ENCODE measurements around the gene ADAM29.
"Not testable (repeated sequence)": the region's sequence is repeated elsewhere in the genome, so short reads cannot be mapped to it uniquely, and the experiment has no call there.

The ADAM29 gene

DNA sequence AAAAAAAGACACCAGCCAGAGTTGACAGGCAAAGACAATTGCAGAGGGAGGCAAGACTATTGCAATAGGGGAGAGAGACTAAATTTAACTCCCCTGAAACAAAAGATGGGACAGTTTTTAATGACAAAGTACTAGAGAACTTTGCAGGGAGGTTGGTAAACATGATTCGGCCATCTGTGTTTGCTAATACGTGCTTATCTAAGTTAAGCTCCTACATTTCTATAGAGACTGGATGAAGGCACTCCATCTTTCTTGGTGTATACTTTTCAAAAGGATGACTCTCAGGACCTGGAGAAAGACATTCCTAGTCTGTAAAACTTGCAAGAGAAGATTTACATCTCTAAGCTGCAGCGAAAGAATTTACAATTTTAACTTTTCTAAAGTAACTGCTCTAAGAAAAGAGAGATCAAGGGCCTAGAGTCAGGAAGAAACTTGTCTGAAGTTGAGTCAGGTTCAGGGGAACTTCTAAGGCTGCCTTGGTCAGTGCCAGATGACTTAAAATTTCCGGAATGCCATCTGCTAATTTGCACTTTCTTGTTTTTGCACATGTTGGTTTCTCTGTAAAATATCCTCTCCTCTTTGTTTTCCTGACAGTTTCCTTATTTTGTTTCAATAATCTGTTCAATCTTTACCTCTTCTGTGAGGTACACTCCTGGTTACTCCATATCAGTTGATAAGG lies 10.6 kb downstream of the ADAM29 start:
- Mint-ChIP-seq H3K4me1 (ENCODE audit: low read depth) (no peaks in the 10 kb centered on the region), H3K27ac (no peak overlapping the region)

DNA sequence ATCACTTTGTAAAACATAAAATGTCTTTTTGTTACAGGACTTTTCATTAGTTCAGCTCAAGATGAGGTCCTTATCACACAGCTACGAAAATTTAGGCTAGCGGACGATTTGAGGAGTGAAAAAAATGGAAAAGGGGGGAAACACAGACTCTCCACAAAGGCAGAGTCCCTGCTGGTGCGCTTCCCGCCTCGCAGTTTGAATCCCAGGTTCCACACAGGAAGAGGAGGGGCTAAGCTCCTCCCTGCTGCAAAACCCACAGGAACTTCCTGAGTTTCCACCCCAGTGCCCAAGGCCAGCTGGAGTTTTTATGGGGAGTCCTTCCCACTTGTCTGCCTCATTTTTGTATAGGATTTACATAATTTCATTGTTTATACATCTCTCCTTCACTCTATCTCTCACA lies 11.2 kb downstream of the ADAM29 start:
- H3K4me1 Mint-ChIP-seq (ENCODE audit: low read depth), result no peaks in the 10 kb centered on the region
- no peaks in the 10 kb centered on the region for H3K36me3 Mint-ChIP-seq
- no peak overlapping the region for H3K4me3 Mint-ChIP-seq
- H3K27ac Mint-ChIP-seq, result no peak overlapping the region
- H3K27me3 Mint-ChIP-seq, result no peaks in the 10 kb centered on the region
- no peaks in the 10 kb centered on the region for H3K9me3 Mint-ChIP-seq (ENCODE audit: low read depth)

More for the DNA sequence above, 10.6 kb downstream of the ADAM29 start:
- H3K36me3 Mint-ChIP-seq, result no peaks in the 10 kb centered on the region
- H3K9me3 Mint-ChIP-seq (ENCODE audit: low read depth), result no peaks in the 10 kb centered on the region
- no peak overlapping the region for H3K4me3 Mint-ChIP-seq
- no peaks in the 10 kb centered on the region for H3K27me3 Mint-ChIP-seq

DNA sequence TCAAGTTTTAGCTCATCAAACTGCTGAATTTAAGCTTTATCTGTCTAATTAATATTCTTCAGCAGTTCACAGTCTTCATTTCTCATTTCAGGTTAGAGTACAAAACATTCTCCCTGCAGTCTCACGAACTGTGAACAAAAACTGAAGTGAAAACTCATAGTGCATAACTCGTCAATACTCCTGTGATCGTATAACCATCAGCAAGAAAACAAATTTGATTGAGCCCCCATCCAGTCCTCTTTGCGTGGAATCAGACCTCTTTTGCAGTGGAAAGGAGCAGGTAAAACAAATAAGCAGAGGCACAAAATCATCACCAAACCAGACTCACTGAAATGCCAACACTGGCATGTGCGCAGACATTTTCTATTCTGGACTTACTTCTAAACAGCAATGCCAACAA lies 12.7 kb downstream of the ADAM29 start:
- H3K4me3 Mint-ChIP-seq, result no peak overlapping the region
- no peaks in the 10 kb centered on the region for H3K36me3 Mint-ChIP-seq
- no peaks in the 10 kb centered on the region for H3K4me1 Mint-ChIP-seq (ENCODE audit: low read depth)
- H3K27ac Mint-ChIP-seq, result no peak overlapping the region
- peaks cover 5% of the 10 kb centered on the region for H3K9me3 Mint-ChIP-seq (ENCODE audit: low read depth)
- no peaks in the 10 kb centered on the region for H3K27me3 Mint-ChIP-seq

DNA sequence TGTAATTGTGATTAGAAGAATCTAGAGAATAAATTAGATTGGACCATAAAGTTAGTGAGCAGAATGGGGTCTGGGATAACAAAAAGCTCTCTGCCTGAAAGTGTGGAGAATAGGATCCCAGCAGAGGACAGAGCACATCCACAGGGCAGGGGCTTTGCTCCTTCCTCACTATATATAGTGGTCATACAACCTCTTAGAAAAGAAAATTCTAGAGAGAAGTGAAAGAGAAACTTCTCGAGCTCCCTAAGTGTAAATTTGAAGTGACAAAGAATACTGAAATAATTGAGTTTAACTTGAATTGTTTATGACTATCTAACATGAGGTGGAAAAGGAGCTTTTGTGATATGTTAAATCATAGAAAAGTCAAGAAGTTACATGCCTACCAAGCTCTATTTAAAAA lies 14.9 kb downstream of the ADAM29 start:
- H3K4me1 Mint-ChIP-seq (ENCODE audit: low read depth), result no peaks in the 10 kb centered on the region
- peaks cover 5% of the 10 kb centered on the region for H3K9me3 Mint-ChIP-seq (ENCODE audit: low read depth)
- no peaks in the 10 kb centered on the region for H3K36me3 Mint-ChIP-seq
- H3K27me3 Mint-ChIP-seq, result no peaks in the 10 kb centered on the region
- H3K27ac Mint-ChIP-seq, result no peak overlapping the region
- no peak overlapping the region for H3K4me3 Mint-ChIP-seq

DNA sequence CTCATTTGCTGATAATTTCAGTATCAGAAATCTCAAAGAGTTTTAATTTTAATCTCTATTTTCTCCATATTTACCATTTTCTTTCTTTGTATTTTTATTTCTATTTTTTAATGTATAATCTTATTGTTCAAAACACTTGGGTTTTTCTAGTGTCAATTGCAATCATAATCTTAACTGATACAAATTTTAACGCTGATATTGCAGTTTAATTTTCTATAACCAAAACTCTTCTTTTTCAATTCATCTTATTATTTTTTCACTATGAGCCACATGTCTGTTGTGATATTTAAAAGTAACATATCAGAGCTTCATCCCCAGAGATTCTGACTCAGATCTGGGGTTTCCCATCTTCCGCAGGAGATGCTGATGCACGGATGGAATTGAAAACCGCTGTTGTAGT lies 16.2 kb downstream of the ADAM29 start:
- H3K4me3 Mint-ChIP-seq, result no peak overlapping the region
- no peaks in the 10 kb centered on the region for H3K36me3 Mint-ChIP-seq
- no peaks in the 10 kb centered on the region for H3K27me3 Mint-ChIP-seq
- no peak overlapping the region for H3K27ac Mint-ChIP-seq
- no peaks in the 10 kb centered on the region for H3K4me1 Mint-ChIP-seq (ENCODE audit: low read depth)
- peaks cover 5% of the 10 kb centered on the region for H3K9me3 Mint-ChIP-seq (ENCODE audit: low read depth)

DNA sequence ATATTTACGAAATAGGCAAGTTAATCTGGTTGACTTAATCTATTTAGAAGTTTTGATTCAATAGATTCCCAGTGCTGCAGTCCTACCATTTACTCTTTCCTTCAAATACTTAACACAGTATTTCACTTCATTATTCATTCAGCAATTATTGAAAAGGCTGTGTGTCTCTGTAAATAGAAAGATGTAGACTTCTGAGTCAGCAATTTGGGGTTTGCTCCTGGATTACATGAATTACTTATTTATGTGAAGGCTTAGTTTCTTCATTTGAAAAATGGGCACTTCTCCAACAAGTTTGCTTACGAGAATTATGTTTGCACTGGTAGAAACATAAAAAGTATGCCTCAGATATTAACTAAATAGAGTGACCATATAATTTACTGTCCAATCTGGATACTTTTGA lies 17.4 kb downstream of the ADAM29 start:
- no peaks in the 10 kb centered on the region for H3K4me1 Mint-ChIP-seq (ENCODE audit: low read depth)
- H3K36me3 Mint-ChIP-seq, result no peaks in the 10 kb centered on the region
- H3K9me3 Mint-ChIP-seq (ENCODE audit: low read depth), result peaks cover 5% of the 10 kb centered on the region
- no peak overlapping the region for H3K27ac Mint-ChIP-seq
- H3K4me3 Mint-ChIP-seq, result no peak overlapping the region
- H3K27me3 Mint-ChIP-seq, result no peaks in the 10 kb centered on the region

DNA sequence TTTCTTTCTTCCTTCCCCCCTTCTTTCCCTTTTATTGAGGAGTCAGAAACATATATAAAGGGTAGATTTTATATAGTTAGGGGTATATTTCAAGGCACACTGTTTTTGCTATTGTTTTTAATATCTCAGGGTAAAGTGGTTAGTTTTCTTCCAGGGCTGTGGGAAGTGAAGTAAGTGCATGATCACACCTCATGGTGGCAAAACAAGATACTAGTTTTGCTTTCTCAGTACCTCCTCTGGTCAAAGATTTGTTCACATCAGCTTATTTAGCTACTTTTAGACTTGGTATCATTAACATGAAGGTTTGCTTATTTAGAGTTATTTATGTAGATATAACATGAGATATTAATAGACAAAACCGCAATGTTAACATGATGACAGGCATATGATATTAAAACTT lies 21.8 kb downstream of the ADAM29 start:
- Mint-ChIP-seq H3K4me3 (no peak overlapping the region), H3K4me1 (ENCODE audit: low read depth) (no peaks in the 10 kb centered on the region), H3K27me3 (no peaks in the 10 kb centered on the region), H3K9me3 (ENCODE audit: low read depth) (peaks cover 4% of the 10 kb centered on the region), H3K36me3 (no peaks in the 10 kb centered on the region), H3K27ac (no peak overlapping the region)

DNA sequence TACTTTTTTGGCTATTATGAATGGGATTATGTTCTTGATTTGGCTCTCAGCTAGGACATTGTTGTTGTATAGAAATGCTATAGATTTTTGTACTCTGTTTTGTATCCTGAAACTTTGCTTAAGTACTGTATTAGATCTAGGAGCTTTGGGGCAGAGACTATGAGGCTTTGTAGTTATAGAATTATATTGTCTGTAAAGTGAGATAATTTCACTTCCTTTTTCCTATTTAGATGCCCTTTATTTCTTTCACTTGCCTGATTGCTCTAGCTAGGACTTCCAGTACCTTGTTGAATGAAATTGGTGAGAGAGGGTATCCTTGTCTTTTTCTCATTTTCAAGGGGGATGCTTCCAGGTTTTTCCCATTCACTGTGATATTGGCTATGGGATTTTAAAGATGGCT lies 28.1 kb downstream of the ADAM29 start:
- no peaks in the 10 kb centered on the region for H3K4me1 Mint-ChIP-seq (ENCODE audit: low read depth)
- peaks cover 1% of the 10 kb centered on the region for H3K27me3 Mint-ChIP-seq

DNA sequence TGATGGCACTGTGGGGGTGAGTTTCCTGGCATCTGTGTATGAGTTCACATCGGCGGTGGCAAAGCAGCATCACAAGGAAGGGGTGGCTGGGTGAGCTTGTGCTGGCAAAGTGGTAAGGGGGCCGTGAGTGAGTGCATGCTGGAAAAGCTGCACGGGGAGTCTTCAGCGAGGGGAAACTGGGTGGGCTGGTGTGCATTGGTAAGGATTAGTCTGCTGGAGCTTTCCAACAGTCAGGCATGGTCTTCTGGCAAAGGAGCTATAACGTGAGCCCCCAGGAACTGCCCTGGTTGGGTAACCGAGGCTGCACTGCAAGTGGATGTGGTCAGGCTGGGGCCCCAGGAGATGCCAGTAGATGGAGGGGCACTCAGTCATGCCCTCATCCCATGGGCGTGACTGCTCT lies 30.7 kb downstream of the ADAM29 start:
- H3K4me3 Mint-ChIP-seq, result no peak overlapping the region
- no peaks in the 10 kb centered on the region for H3K36me3 Mint-ChIP-seq
- peaks cover 1% of the 10 kb centered on the region for H3K27me3 Mint-ChIP-seq
- H3K27ac Mint-ChIP-seq, result no peak overlapping the region
- no peaks in the 10 kb centered on the region for H3K4me1 Mint-ChIP-seq (ENCODE audit: low read depth)
- H3K9me3 Mint-ChIP-seq (ENCODE audit: low read depth), result peaks cover 9% of the 10 kb centered on the region

More for the DNA sequence above, 28.1 kb downstream of the ADAM29 start:
- Mint-ChIP-seq H3K27ac (no peak overlapping the region), H3K4me3 (no peak overlapping the region), H3K9me3 (ENCODE audit: low read depth) (peaks cover 9% of the 10 kb centered on the region), H3K36me3 (no peaks in the 10 kb centered on the region)

DNA sequence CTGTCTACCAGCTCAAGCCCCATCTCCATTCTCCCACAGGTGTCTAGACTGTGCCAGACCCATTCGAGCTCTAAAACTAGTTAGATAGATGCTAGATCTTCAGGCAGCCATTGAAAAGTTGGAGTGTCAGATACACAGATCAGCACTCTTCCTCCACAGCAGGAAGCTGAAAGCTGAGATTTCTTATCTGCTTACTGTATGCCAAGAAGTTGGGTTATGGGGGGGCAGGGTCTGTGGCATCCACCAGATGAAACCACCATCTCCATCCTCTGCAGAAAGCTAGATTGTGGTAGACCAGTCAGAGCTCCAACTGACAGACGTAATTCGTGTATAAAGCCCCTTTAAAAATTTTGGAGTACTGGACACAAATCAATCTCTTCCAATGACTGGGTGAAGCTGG lies 54.8 kb downstream of the ADAM29 start:
- H3K27ac Mint-ChIP-seq, result no peak overlapping the region
- no peaks in the 10 kb centered on the region for H3K4me1 Mint-ChIP-seq (ENCODE audit: low read depth)
- peaks cover 10% of the 10 kb centered on the region for H3K9me3 Mint-ChIP-seq (ENCODE audit: low read depth)
- no peaks in the 10 kb centered on the region for H3K36me3 Mint-ChIP-seq
- no peaks in the 10 kb centered on the region for H3K27me3 Mint-ChIP-seq
- H3K4me3 Mint-ChIP-seq, result no peak overlapping the region

DNA sequence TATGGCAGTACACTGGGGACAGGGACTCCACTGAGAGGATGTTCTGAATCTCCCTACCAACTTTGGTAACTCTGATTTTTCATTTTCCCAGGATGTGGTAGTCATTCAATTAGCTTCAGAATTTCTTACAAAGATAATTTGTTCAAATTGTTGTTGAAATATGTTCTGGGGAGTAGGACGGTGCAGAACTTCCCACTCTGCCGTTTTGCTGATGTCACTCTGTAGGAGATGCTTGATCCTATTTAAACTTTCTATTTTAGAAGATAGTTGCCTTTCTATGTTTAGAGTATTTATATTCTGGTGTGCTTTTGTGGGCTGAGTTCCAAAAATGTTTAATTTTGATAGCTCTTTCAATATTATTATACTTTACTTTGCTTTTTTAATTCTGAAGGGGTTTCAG lies 55.2 kb downstream of the ADAM29 start:
- Mint-ChIP-seq H3K9me3 (ENCODE audit: low read depth) (peaks cover 14% of the 10 kb centered on the region), H3K4me1 (ENCODE audit: low read depth) (no peaks in the 10 kb centered on the region), H3K27me3 (no peaks in the 10 kb centered on the region), H3K4me3 (no peak overlapping the region), H3K36me3 (no peaks in the 10 kb centered on the region), H3K27ac (no peak overlapping the region)

DNA sequence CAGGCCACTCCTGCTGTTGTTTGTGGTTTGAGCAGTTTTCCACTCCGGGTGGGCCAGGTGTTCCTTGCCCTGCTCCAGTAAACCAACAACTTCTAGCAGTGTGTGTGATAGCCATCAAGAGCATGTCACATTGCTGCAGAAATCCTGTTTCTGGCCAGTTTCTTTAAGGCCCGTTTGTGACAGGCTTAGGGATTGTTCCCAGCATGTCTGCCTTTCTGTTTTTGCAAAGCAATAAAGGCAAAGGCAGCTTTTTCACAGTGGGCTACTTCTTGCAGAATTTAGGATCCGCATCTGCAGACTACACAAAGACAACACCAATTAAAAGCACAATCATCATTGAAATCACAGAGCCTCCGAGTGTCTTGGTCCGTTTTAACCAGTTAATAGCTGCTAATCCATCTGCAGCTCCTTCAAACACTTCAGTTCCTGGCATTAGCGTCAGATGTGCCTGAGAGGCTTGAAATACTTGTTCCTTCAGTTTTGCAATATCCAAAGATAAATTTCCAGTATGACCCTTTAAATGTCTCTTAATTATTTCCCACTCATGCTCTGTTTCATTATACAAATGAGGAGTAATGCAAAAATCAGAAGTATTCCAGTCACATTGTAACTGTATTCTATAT lies 65.1 kb downstream of the ADAM29 start:
- no peaks in the 10 kb centered on the region for H3K27me3 Mint-ChIP-seq
- H3K4me1 Mint-ChIP-seq (ENCODE audit: low read depth), result no peaks in the 10 kb centered on the region
- H3K9me3 Mint-ChIP-seq (ENCODE audit: low read depth), result peaks cover 28% of the 10 kb centered on the region
- H3K36me3 Mint-ChIP-seq, result no peaks in the 10 kb centered on the region
- H3K27ac Mint-ChIP-seq, result no peak overlapping the region
- H3K4me3 Mint-ChIP-seq, result no peak overlapping the region

DNA sequence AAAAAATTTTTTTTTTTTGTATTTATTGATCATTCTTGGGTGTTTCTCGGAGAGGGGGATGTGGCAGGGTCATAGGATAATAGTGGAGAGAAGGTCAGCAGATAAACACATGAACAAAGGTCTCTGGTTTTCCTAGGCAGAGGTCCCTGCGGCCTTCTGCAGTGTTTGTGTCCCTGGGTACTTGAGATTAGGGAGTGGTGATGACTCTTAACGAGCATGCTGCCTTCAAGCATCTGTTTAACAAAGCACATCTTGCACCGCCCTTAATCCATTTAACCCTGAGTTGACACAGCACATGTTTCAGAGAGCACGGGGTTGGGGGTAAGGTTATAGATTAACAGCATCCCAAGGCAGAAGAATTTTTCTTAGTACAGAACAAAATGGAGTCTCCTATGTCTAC lies 65.7 kb downstream of the ADAM29 start:
- peaks cover 24% of the 10 kb centered on the region for H3K9me3 Mint-ChIP-seq (ENCODE audit: low read depth)
- not testable (repeated sequence) for H3K4me3 Mint-ChIP-seq; H3K36me3 Mint-ChIP-seq; H3K27me3 Mint-ChIP-seq; H3K27ac Mint-ChIP-seq; H3K4me1 Mint-ChIP-seq (ENCODE audit: low read depth)

DNA sequence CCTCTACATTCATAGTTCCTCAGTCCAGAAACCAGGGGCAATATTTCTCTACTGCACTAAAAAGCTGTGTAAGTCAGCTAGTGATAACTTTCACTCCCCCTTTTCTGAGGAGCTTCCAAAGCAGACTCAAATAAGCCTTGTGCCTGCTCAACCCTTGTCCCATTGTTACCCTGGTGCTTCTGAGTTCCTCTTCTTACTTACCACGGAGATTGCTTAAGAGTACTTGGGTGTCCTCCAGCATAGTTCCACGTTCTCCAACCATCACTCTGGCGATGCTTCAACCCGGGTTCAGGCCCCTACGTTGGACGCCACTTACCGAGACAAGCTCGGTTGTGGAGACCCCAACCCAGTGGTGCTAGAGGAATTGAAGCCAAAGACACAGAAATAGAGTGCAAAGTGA lies 71.6 kb downstream of the ADAM29 start:
- Mint-ChIP-seq H3K27ac (no peak overlapping the region), H3K9me3 (ENCODE audit: low read depth) (peaks cover 23% of the 10 kb centered on the region), H3K4me3 (no peak overlapping the region), H3K27me3 (no peaks in the 10 kb centered on the region), H3K36me3 (no peaks in the 10 kb centered on the region), H3K4me1 (ENCODE audit: low read depth) (no peaks in the 10 kb centered on the region)

DNA sequence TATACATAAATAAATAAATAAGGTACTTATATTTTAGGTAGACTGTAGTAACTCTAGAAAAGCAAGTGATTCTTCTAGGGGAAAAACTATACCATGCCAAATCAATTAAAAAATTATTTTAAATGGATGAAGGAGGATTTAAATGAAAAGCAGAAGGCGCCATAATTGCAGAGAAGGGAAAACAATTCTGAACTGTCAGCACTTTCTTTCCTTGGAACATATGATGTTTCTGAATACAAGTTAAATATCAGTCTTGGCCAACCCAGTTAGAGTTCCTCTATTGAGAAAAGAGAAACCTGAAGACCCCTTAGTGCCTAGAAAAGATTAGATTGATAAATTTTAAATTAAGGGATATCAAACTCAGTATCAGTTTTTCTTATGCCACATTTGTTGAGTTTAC lies 75.8 kb downstream of the ADAM29 start:
- Mint-ChIP-seq H3K27me3 (no peaks in the 10 kb centered on the region), H3K9me3 (ENCODE audit: low read depth) (peaks cover 5% of the 10 kb centered on the region), H3K27ac (no peak overlapping the region), H3K36me3 (no peaks in the 10 kb centered on the region), H3K4me1 (ENCODE audit: low read depth) (no peaks in the 10 kb centered on the region), H3K4me3 (no peak overlapping the region)

DNA sequence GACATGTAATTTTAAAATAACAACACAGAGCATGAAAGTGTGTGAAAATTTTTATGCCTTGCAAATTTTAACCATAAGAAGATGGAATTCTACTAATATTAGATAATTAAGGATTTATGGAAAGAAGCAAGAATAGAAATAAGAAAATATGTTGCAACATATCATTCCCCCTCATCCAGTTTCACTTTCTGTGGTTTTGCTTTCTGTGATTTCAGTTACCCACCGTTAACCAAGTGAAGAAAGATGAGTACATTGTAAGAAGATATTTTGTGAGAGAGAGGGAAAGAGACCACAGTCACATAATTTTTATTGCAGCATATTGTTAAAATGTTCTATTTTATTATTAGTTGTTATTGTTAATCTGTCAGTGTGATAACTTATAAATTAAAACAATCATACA lies 77.9 kb downstream of the ADAM29 start:
- Mint-ChIP-seq H3K27me3 (no peaks in the 10 kb centered on the region), H3K27ac (no peak overlapping the region), H3K4me3 (no peak overlapping the region), H3K36me3 (no peaks in the 10 kb centered on the region), H3K9me3 (ENCODE audit: low read depth) (peaks cover 5% of the 10 kb centered on the region), H3K4me1 (ENCODE audit: low read depth) (no peaks in the 10 kb centered on the region)

Data from activated naive CD8-positive, alpha-beta T cell (primary cell).